Osteocyte (in vitro differentiated cells): ENCODE results near the gene SLC6A19. TPM values are rescaled to one million over a fixed set of nuclear protein-coding genes. Genes with fewer than 3 reads are reported as not detected.

Experiments
- DNase-seq: peaks from one replicate; pipeline ENCODE4 v3.0.0; 2021; ENCODE audit warnings: mixed read lengths; ENCODE audit not compliant: unreplicated experiment; ENCODE audit errors: extremely low spot score
- H3K27ac Mint-ChIP-seq: one replicate; pipeline ENCODE4 v1.8.0; 2021; ENCODE audit warnings: mild to moderate bottlenecking, mixed read lengths; ENCODE audit not compliant: unreplicated experiment
- H3K27me3 Mint-ChIP-seq: one replicate; pipeline ENCODE4 v1.8.0; 2021; ENCODE audit warnings: mixed read lengths; ENCODE audit not compliant: unreplicated experiment
- H3K36me3 Mint-ChIP-seq: one replicate; pipeline ENCODE4 v1.8.0; 2021; ENCODE audit warnings: mixed read lengths; ENCODE audit not compliant: unreplicated experiment
- H3K4me1 Mint-ChIP-seq: one replicate; pipeline ENCODE4 v1.8.0; 2021; ENCODE audit warnings: mixed read lengths; ENCODE audit not compliant: unreplicated experiment
- H3K4me3 Mint-ChIP-seq: one replicate; pipeline ENCODE4 v1.8.0; 2021; ENCODE audit warnings: mild to moderate bottlenecking, moderate library complexity, mixed read lengths; ENCODE audit not compliant: unreplicated experiment
- H3K9me3 Mint-ChIP-seq: one replicate; pipeline ENCODE4 v1.8.0; 2021; ENCODE audit warnings: mixed read lengths; ENCODE audit not compliant: unreplicated experiment
- total RNA-seq: library from RNA; stranded (reverse); gene quantifications from 2 replicates; pipeline ENCODE4 v1.2.1, GENCODE V29; 2021
- TF ChIP-seq, protein P1 (sequence below): fragments of 200-600 bp; sonication (generic); IDR thresholded peaks from 2 replicates; pipeline ENCODE4 v1.5.0; 2021; ENCODE audit warnings: antibody characterized with exemption, mild to moderate bottlenecking, moderate library complexity

SLC6A19 gene
- total RNA-seq, 1 donor from 2014 or later = not detected

DNA sequence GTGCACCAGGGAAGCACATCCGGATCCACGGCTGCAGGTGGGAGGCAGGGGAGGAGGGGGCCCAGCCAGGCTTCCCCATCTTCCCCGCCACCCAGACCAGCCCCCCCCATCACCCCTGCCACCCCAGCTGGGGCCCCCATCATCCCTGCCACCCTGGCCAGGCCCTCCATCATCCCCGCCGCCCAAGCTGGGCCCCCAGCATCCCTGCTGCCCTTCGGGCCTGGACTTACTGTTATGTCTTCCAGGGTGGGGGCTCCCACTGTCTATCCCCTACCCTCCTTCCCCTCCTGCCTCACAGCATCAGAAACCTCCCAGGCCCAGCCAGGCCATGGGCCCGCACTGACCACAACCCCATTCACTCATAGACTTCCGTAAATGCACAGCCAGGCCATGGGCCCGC, 51.3 kb downstream of the SLC6A19 start:
- DNase-seq = no peak
- TF ChIP-seq, protein P1, sequence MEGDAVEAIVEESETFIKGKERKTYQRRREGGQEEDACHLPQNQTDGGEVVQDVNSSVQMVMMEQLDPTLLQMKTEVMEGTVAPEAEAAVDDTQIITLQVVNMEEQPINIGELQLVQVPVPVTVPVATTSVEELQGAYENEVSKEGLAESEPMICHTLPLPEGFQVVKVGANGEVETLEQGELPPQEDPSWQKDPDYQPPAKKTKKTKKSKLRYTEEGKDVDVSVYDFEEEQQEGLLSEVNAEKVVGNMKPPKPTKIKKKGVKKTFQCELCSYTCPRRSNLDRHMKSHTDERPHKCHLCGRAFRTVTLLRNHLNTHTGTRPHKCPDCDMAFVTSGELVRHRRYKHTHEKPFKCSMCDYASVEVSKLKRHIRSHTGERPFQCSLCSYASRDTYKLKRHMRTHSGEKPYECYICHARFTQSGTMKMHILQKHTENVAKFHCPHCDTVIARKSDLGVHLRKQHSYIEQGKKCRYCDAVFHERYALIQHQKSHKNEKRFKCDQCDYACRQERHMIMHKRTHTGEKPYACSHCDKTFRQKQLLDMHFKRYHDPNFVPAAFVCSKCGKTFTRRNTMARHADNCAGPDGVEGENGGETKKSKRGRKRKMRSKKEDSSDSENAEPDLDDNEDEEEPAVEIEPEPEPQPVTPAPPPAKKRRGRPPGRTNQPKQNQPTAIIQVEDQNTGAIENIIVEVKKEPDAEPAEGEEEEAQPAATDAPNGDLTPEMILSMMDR = no peak
- Mint-ChIP-seq H3K27ac (no peak overlapping the region), H3K27me3 (no peaks in the 10 kb centered on the region), H3K4me1 (no peaks in the 10 kb centered on the region), H3K9me3 (no peaks in the 10 kb centered on the region), H3K36me3 (no peaks in the 10 kb centered on the region), H3K4me3 (no peak overlapping the region)

DNA sequence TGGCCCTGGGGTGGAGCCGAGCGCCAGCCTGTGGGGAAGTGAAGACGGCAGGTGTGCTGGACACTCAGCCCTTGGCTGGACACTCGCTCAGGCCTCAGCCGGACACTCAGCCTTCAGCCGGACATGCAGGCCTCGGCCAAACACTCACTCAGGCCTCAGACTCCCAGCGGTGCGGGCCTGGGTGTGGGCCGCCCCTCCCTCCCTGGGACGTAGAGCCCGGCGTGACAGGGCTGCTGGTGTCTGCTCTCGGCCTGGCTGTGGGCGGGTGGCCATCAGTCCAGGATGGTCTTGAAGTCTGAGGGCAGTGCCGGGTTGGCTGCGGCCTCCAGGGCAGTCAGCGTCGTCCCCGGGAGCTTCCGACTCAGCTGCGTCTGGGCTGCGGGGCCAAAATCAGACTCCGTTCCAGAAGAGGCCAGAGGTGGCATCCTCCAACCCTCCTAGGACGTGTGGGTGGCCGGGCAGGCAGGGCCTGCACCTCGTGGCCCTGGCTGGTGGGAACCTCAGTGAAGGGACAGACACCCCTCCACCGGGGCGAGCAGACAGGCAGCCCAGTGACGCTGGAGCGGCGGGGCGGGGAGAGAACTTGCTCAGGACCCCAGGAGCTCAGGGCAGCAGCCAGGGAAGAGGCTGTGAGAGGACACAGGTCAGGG, 52.2 kb downstream of the SLC6A19 start:
- H3K4me3 Mint-ChIP-seq = no peak overlapping the region
- no peak for DNase-seq
- H3K36me3 Mint-ChIP-seq = no peaks in the 10 kb centered on the region
- H3K4me1 Mint-ChIP-seq = no peaks in the 10 kb centered on the region
- no peaks in the 10 kb centered on the region for H3K27me3 Mint-ChIP-seq
- H3K27ac Mint-ChIP-seq = no peak overlapping the region
- H3K9me3 Mint-ChIP-seq = no peaks in the 10 kb centered on the region
- TF ChIP-seq, protein P1 = no peak

DNA sequence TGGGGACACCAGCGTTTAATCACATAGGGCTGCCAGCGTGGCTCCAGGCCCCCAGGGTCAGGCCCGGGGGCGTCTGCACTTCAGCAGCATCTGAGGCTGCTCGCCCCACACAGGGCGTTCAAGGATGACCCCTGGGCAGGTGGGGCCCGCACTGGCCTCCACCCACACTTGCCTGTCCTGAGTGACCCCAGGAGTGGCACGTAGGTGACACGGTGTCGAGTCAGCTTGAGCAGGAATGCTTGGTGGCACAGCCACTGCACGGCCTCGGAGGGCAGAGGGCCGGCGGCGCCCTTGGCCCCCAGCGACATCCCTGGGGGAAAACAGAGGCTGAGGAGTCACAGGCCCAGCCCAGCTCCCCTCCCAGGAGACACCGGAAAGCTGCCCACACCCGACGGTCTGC, 52.8 kb downstream of the SLC6A19 start:
- Mint-ChIP-seq H3K9me3 (no peaks in the 10 kb centered on the region), H3K27me3 (no peaks in the 10 kb centered on the region), H3K27ac (no peak overlapping the region), H3K36me3 (no peaks in the 10 kb centered on the region), H3K4me3 (no peak overlapping the region), H3K4me1 (no peaks in the 10 kb centered on the region)
- DNase-seq = no peak
- TF ChIP-seq, protein P1 = no peak

DNA sequence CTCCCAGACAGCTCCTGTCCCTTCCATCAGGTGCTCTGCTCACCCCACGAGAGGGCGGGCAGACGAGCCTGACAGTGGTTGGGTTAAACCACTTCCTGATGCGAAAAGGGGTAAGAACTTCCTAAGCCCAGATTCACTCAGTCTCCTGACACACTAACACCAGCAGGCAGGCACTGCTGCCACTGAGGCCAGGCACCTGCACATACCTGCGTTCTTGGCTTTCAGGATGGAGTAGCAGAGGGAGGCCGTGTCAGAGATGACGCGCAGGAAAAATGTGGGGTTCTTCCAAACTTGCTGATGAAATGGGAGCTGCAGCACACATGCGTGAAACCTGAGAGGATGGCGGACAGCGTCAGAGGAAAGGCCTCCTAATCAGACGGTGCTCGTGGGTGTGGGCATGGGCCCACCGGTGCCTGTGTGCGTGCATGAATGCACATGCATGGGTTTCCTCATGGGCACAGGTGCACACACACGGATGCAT, 53.7 kb downstream of the SLC6A19 start:
- no peak overlapping the region for H3K4me3 Mint-ChIP-seq
- TF ChIP-seq, protein P1 = no peak
- no peaks in the 10 kb centered on the region for H3K4me1 Mint-ChIP-seq

GRCh38 chr5:1256776-1257175, 55.4 kb downstream of the SLC6A19 start:
- H3K36me3 Mint-ChIP-seq = no peaks in the 10 kb centered on the region
- DNase-seq = no peak
- no peaks in the 10 kb centered on the region for H3K9me3 Mint-ChIP-seq
- TF ChIP-seq, protein P1 = no peak
- H3K4me3 Mint-ChIP-seq = no peak overlapping the region
- no peaks in the 10 kb centered on the region for H3K4me1 Mint-ChIP-seq
- H3K27ac Mint-ChIP-seq = no peak overlapping the region
- no peaks in the 10 kb centered on the region for H3K27me3 Mint-ChIP-seq

More for the DNA sequence above, 53.7 kb downstream of the SLC6A19 start:
- no peaks in the 10 kb centered on the region for H3K9me3 Mint-ChIP-seq
- no peak for DNase-seq
- H3K27me3 Mint-ChIP-seq = no peaks in the 10 kb centered on the region
- no peak overlapping the region for H3K27ac Mint-ChIP-seq
- H3K36me3 Mint-ChIP-seq = no peaks in the 10 kb centered on the region
